ENCODE data around the gene TK2.

Gene TK2

GRCh38 chr16:66521951-66522771 lies 27.8 kb downstream of the TK2 start:
- DNase-seq = peak; percentile 87
- Histone ChIP-seq H3K27me3 (replicated peaks) (no peaks in the 10 kb centered on the region), H3K4me3 (ENCODE audit: low read depth, low read length) (no peak overlapping the region), H3K36me3 (replicated peaks) (no peaks in the 10 kb centered on the region), H3K27ac (peak overlapping the region; percentile 8)
- TF ChIP-seq CTCF (IDR thresholded peaks at IDR 0.05; ENCODE audit: low read depth, low read length, missing control alignments) = no peak
- in situ Hi-C loops (cut with HindIII; ENCODE audit: low pct_ligation_motif_present, low sequenced_read_pairs) = no loop called here

- no peak overlapping the region for H3K4me3 ChIP-seq (ENCODE audit: low read depth, low read length)
- DNase-seq = no peak
- no peaks in the 10 kb centered on the region for H3K36me3 ChIP-seq (replicated peaks)
- no peaks in the 10 kb centered on the region for H3K27me3 ChIP-seq (replicated peaks)
- in situ Hi-C loops (cut with HindIII; ENCODE audit: low pct_ligation_motif_present, low sequenced_read_pairs) = no loop called here
- TF ChIP-seq CTCF (IDR thresholded peaks at IDR 0.05; ENCODE audit: low read depth, low read length, missing control alignments) = no peak
- peak overlapping the region; percentile 8 for H3K27ac ChIP-seq
Observed at GRCh38 chr16:66521252-66521713, 28.6 kb downstream of the TK2 start.

- no peak for DNase-seq
Observed at GRCh38 chr16:66520406-66521170, 29.3 kb downstream of the TK2 start.

DNA sequence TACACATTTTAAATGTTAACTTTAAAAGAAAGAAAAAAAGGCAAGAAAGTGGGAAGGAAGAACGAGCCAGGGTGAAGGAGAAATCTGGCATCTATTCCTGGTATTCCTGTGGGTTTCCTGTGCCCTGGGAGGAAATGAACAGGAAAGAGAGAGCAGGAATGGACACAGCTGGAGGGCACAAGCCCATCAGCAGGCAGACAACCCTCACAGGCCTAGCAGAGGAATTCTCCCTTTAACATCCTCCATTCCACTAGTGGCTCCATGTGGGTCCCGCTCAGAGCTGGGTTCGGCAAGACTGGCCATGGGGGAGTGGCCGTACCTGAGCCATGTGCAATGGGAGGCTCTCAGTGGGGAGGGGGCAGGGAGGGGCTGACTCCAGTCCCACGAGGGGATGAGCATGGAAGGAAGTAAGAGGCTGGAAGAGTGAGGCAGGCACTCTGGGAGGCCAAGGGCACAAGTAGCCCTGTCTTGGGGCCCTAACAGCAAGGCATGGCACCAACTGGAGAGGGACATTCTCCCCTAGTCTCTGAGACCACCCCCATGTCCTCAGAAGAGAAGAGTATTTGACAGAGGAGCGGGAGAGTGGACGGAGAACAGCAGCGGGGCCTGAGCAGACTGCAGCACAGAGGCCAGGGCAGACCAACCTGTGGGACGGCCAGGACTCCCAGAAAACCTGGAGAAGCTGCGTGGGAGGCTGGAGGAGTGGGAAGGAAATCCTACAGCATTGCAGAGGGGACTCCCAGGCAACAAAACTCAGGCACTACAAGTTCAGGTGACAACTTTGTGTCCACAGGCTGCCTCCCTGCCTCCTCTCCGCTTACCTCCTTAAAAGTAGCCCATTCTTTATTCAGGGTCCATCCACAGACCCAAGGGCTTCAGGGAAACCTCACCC lies 30.2 kb downstream of the TK2 start:
- in situ Hi-C loops (cut with HindIII; ENCODE audit: low pct_ligation_motif_present, low sequenced_read_pairs) = no loop called here
- TF ChIP-seq CTCF (IDR thresholded peaks at IDR 0.05; ENCODE audit: low read depth, low read length, missing control alignments) = no peak
- Histone ChIP-seq H3K36me3 (replicated peaks) (no peaks in the 10 kb centered on the region), H3K27ac (no peak overlapping the region), H3K27me3 (replicated peaks) (no peaks in the 10 kb centered on the region), H3K4me3 (ENCODE audit: low read depth, low read length) (no peak overlapping the region)
- DNase-seq = no peak

More at GRCh38 chr16:66520406-66521170, 29.3 kb downstream of the TK2 start:
- in situ Hi-C loops (cut with HindIII; ENCODE audit: low pct_ligation_motif_present, low sequenced_read_pairs) = no loop called here
- H3K36me3 ChIP-seq (replicated peaks) = no peaks in the 10 kb centered on the region
- H3K27me3 ChIP-seq (replicated peaks) = no peaks in the 10 kb centered on the region
- TF ChIP-seq CTCF (IDR thresholded peaks at IDR 0.05; ENCODE audit: low read depth, low read length, missing control alignments) = no peak
- no peak overlapping the region for H3K4me3 ChIP-seq (ENCODE audit: low read depth, low read length)
- no peak overlapping the region for H3K27ac ChIP-seq

DNA sequence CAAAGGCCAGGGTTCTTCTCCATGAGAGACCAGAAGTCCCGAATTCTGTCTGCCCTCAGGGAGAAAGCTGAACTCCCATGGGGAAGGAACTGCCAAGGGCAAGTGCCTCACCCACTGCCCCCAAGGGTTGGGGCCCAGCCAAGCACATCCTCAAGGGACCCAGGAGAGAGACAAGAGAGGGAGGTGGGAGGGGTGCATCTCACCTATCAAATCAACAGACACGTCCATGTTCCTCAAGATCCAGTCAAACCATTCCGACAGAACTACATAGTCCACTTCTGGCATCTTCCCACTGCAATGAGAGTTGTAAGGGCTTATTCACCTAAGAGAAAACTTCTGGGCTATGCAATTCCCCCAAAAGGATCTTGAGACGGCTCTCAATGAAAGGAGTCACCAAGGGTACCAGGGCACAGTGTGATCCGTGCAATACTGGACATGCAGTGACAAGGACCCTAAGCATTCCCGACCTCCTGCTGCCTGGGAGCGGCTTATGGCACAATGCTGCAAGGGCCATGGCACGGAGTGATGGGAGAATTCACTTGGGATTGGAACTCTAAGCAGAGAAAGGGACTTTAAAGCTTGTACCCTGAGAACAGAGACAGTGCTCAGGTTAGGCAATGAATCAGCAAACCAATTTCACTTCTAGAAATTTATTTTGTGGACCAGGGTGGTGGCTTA lies 32.2 kb downstream of the TK2 start:
- DNase-seq = no peak
- no peak overlapping the region for H3K4me3 ChIP-seq (ENCODE audit: low read depth, low read length)
- in situ Hi-C loops (cut with HindIII; ENCODE audit: low pct_ligation_motif_present, low sequenced_read_pairs) = no loop called here
- H3K27me3 ChIP-seq (replicated peaks) = no peaks in the 10 kb centered on the region
- TF ChIP-seq CTCF (IDR thresholded peaks at IDR 0.05; ENCODE audit: low read depth, low read length, missing control alignments) = no peak
- peak overlapping the region; percentile 67 for H3K27ac ChIP-seq
- no peaks in the 10 kb centered on the region for H3K36me3 ChIP-seq (replicated peaks)

Data from brain microvascular endothelial cell (primary cell).